Jurkat, Clone E6-1 (cell line): Measurements from ENCODE around the gene CYP46A1.

Source experiments
- DNase-seq: peaks from one replicate; pipeline ENCODE4 v3.0.0-alpha.2; 2011; ENCODE audit warnings: low read depth, low spot score
- H3K4me3 ChIP-seq: 2 replicates; pipeline ENCODE4 v1.5.1; 2011; ENCODE audit warnings: mild to moderate bottlenecking, low read length, control low read depth, moderate library complexity

CYP46A1 gene

GRCh38 chr14:99702115-99702514 is 18.0 kb downstream of the CYP46A1 start:
- no peak overlapping the region for H3K4me3 ChIP-seq
- DNase-seq: no peak

- H3K4me3 ChIP-seq: no peak overlapping the region
Measured at GRCh38 chr14:99703381-99703780, 19.3 kb downstream of the CYP46A1 start.

GRCh38 chr14:99704037-99704436 is 19.9 kb downstream of the CYP46A1 start:
- H3K4me3 ChIP-seq: no peak overlapping the region
- DNase-seq: no peak

More at GRCh38 chr14:99703381-99703780, 19.3 kb downstream of the CYP46A1 start:
- DNase-seq: no peak

GRCh38 chr14:99706107-99706900 is 22.2 kb downstream of the CYP46A1 start:
- no peak for DNase-seq
- H3K4me3 ChIP-seq: no peak overlapping the region

- H3K4me3 ChIP-seq: no peak overlapping the region
- no peak for DNase-seq
Measured at GRCh38 chr14:99707420-99707819, 23.3 kb downstream of the CYP46A1 start.

GRCh38 chr14:99707921-99708320 is 23.8 kb downstream of the CYP46A1 start:
- DNase-seq: no peak
- H3K4me3 ChIP-seq: no peak overlapping the region

GRCh38 chr14:99708449-99708848 is 24.4 kb downstream of the CYP46A1 start:
- H3K4me3 ChIP-seq: no peak overlapping the region
- DNase-seq: no peak

- no peak for DNase-seq
- H3K4me3 ChIP-seq: no peak overlapping the region
Measured at GRCh38 chr14:99713972-99714371, 29.9 kb downstream of the CYP46A1 start.

GRCh38 chr14:99715266-99716000 is 31.3 kb downstream of the CYP46A1 start:
- H3K4me3 ChIP-seq: no peak overlapping the region
- no peak for DNase-seq

GRCh38 chr14:99716091-99716849 is 32.2 kb downstream of the CYP46A1 start:
- DNase-seq: no peak
- no peak overlapping the region for H3K4me3 ChIP-seq

- no peak for DNase-seq
- no peak overlapping the region for H3K4me3 ChIP-seq
Measured at GRCh38 chr14:99716850-99717681, 33.0 kb downstream of the CYP46A1 start.

- no peak overlapping the region for H3K4me3 ChIP-seq
- no peak for DNase-seq
Measured at GRCh38 chr14:99717682-99718013, 33.5 kb downstream of the CYP46A1 start.

- DNase-seq: no peak
Measured at GRCh38 chr14:99718031-99718810, 34.1 kb downstream of the CYP46A1 start.

GRCh38 chr14:99718811-99719192 is 34.7 kb downstream of the CYP46A1 start:
- H3K4me3 ChIP-seq: no peak overlapping the region
- DNase-seq: no peak

More at GRCh38 chr14:99718031-99718810, 34.1 kb downstream of the CYP46A1 start:
- H3K4me3 ChIP-seq: no peak overlapping the region

- no peak overlapping the region for H3K4me3 ChIP-seq
- DNase-seq: no peak
Measured at GRCh38 chr14:99720941-99721791, 37.1 kb downstream of the CYP46A1 start.

- DNase-seq: no peak
- no peak overlapping the region for H3K4me3 ChIP-seq
Measured at GRCh38 chr14:99721792-99722516, 37.9 kb downstream of the CYP46A1 start.

GRCh38 chr14:99722741-99723140 is 38.6 kb downstream of the CYP46A1 start:
- no peak overlapping the region for H3K4me3 ChIP-seq
- DNase-seq: no peak
